OCI-LY7 (cell line): ENCODE results near the gene NRN1.

Experiments used
- EZH2phosphoT487 ChIP-seq: fragments of 200-600 bp; sonication (generic); IDR thresholded peaks from 2 replicates; pipeline ENCODE4 v1.6.1; 2018; ENCODE audit warnings: low read depth, borderline replicate concordance, mild to moderate bottlenecking, mixed run types, antibody characterized with exemption, low read length, moderate library complexity, mixed read lengths
- TF ChIP-seq, protein P1 (sequence below): fragments of 200-600 bp; sonication (generic); conservative IDR thresholded peaks from 2 replicates; pipeline ENCODE4 v1.5.1; 2014; ENCODE audit warnings: mild to moderate bottlenecking, antibody characterized with exemption, low read length, moderate library complexity, mixed read lengths

DNA sequence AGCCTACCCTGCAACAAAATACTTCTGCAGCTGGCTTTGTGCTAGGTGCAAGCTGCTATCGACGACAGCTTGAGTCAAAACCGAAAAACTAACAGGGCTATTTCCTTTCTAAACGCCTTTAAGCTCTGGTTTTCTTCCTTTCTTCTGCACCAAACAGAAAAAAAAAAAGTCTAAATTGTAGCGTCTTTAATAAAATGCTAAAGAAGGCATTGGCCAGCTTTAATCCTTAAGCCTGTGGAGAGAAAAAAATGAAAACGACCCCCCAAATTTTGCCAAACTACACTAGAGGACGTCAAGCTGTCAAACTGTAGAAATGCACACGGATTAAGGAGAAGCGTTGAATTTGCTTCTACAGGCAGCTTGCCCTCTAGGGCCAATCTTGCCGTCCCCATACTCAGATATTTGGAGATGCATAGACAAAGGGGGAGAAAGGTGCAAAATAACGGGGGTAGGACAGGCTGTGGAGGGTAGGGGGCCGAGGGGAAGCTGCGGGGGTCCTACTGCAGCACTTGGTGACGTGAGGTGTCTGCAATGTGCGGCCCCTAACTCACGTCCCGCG is 1.4 kb upstream of the NRN1 start:
- TF ChIP-seq, protein P1, sequence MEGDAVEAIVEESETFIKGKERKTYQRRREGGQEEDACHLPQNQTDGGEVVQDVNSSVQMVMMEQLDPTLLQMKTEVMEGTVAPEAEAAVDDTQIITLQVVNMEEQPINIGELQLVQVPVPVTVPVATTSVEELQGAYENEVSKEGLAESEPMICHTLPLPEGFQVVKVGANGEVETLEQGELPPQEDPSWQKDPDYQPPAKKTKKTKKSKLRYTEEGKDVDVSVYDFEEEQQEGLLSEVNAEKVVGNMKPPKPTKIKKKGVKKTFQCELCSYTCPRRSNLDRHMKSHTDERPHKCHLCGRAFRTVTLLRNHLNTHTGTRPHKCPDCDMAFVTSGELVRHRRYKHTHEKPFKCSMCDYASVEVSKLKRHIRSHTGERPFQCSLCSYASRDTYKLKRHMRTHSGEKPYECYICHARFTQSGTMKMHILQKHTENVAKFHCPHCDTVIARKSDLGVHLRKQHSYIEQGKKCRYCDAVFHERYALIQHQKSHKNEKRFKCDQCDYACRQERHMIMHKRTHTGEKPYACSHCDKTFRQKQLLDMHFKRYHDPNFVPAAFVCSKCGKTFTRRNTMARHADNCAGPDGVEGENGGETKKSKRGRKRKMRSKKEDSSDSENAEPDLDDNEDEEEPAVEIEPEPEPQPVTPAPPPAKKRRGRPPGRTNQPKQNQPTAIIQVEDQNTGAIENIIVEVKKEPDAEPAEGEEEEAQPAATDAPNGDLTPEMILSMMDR: no peak
- TF ChIP-seq EZH2phosphoT487: no peak
